Smooth muscle cell (in vitro differentiated cells): ENCODE data around the gene DENND5B. TPM values are rescaled to one million over a fixed set of nuclear protein-coding genes. Genes with fewer than 3 reads are reported as not detected.

ENCODE experiments used
- DNase-seq: peaks from one replicate; lab custom pipeline; 2025; ENCODE audit not compliant: unreplicated experiment; lab: John Stamatoyannopoulos, UW
- H2AFZ ChIP-seq: fragments of 200-600 bp; sonication (generic); 2 replicates; pipeline ENCODE4 v1.6.0; 2016; ENCODE audit warnings: antibody characterized with exemption, low read depth, mild to moderate bottlenecking
- H3F3A ChIP-seq: fragments of 200-600 bp; sonication (generic); 2 replicates; pipeline ENCODE4 v1.6.0; 2017; ENCODE audit warnings: antibody characterized with exemption, low read depth
- H3K27ac ChIP-seq: fragments of 200-600 bp; sonication (generic); 2 replicates; pipeline ENCODE4 v1.5.1; 2016; ENCODE audit warnings: low read depth, mild to moderate bottlenecking
- H3K27me3 ChIP-seq: fragments of 200-600 bp; sonication (generic); 2 replicates; pipeline ENCODE4 v1.6.1; 2016; ENCODE audit warnings: low read depth, mild to moderate bottlenecking
- H3K36me3 ChIP-seq: fragments of 200-600 bp; sonication (generic); 2 replicates; pipeline ENCODE4 v1.5.1; 2016; ENCODE audit warnings: low read depth
- H3K4me1 ChIP-seq: fragments of 200-600 bp; sonication (generic); 2 replicates; pipeline ENCODE4 v1.5.1; 2016; ENCODE audit warnings: low read depth
- H3K4me2 ChIP-seq: fragments of 200-600 bp; sonication (generic); 2 replicates; pipeline ENCODE4 v1.6.0; 2016; ENCODE audit warnings: mild to moderate bottlenecking
- H3K4me3 ChIP-seq: fragments of 200-600 bp; sonication (generic); 2 replicates; pipeline ENCODE4 v1.5.1; 2016; ENCODE audit warnings: mild to moderate bottlenecking
- H3K79me2 ChIP-seq: fragments of 200-600 bp; sonication (generic); 2 replicates; pipeline ENCODE4 v1.6.0; 2016; ENCODE audit warnings: low read depth, mild to moderate bottlenecking
- H3K9ac ChIP-seq: fragments of 200-600 bp; sonication (generic); 2 replicates; pipeline ENCODE4 v1.6.0; 2016; ENCODE audit warnings: low read depth
- H3K9me3 ChIP-seq: fragments of 200-600 bp; sonication (generic); replicated peaks from 2 replicates; pipeline ENCODE4 v1.5.1; 2016; ENCODE audit warnings: low read depth
- H4K20me1 ChIP-seq: fragments of 200-600 bp; sonication (generic); 2 replicates; pipeline ENCODE4 v1.6.0; 2016; ENCODE audit warnings: low read depth
- WGBS: methylation state at CpG from one replicate; pipeline ENCODE4 v1.1.7; 2016; ENCODE audit warnings: low lambda C conversion rate; 5-methylcytosine and 5-hydroxymethylcytosine counted together
- polyA plus RNA-seq: library from polyadenylated mRNA; unstranded; fragments of >200 nt; fragmentation: Nextera tagmentation; extraction: Ambion mirVana; gene quantifications from 2 replicates; pipeline ENCODE4 v1.2.1, GENCODE V29; 2016
- total RNA-seq: library from RNA; depleted of rRNA; stranded (reverse); fragments of >200 nt; gene quantifications from 2 replicates; pipeline ENCODE4 v1.2.3, GENCODE V29; 2014
- TF ChIP-seq, protein P1 (sequence below): fragments of 200-600 bp; sonication (generic); IDR thresholded peaks from 2 replicates; pipeline ENCODE4 v1.5.1; 2017; ENCODE audit warnings: borderline replicate concordance, mild to moderate bottlenecking, antibody characterized with exemption; ENCODE audit not compliant: insufficient read depth, poor library complexity, severe bottlenecking

DENND5B gene
- total and polyA plus RNA-seq, 2 experiments from 2014 or later, result 12.3 to 12.7 TPM

DNA sequence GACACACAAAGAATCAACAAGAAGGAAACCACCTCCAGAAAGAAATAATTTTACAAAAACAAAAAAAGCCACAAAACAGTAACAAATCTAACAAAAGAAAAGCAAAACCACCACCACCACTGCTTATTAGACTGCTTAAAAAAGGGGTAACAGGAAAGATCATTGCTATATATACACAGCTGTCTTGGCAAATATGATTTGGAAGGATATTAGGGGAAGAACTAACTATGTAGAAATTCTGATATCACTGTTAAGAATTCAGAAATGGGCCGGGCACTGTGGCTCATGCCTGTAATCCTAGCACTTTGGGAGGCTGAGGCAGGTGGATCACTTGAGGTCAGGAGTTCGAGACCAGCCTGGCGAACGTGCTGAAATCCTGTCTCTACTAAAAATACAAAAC, 92.5 kb downstream of the DENND5B start:
- Histone ChIP-seq H3K4me3 (no peak overlapping the region), H3K36me3 (no peaks in the 10 kb centered on the region), H3F3A (no peaks in the 10 kb centered on the region), H3K4me2 (no peak overlapping the region), H3K4me1 (no peaks in the 10 kb centered on the region), H3K79me2 (no peaks in the 10 kb centered on the region), H3K9me3 (no peaks in the 10 kb centered on the region), H3K9ac (no peak overlapping the region), H3K27ac (no peak overlapping the region), H3K27me3 (no peaks in the 10 kb centered on the region), H4K20me1 (no peaks in the 10 kb centered on the region), H2AFZ (no peak overlapping the region)
- TF ChIP-seq, protein P1, sequence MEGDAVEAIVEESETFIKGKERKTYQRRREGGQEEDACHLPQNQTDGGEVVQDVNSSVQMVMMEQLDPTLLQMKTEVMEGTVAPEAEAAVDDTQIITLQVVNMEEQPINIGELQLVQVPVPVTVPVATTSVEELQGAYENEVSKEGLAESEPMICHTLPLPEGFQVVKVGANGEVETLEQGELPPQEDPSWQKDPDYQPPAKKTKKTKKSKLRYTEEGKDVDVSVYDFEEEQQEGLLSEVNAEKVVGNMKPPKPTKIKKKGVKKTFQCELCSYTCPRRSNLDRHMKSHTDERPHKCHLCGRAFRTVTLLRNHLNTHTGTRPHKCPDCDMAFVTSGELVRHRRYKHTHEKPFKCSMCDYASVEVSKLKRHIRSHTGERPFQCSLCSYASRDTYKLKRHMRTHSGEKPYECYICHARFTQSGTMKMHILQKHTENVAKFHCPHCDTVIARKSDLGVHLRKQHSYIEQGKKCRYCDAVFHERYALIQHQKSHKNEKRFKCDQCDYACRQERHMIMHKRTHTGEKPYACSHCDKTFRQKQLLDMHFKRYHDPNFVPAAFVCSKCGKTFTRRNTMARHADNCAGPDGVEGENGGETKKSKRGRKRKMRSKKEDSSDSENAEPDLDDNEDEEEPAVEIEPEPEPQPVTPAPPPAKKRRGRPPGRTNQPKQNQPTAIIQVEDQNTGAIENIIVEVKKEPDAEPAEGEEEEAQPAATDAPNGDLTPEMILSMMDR, result no peak
- DNase-seq, result no peak
- 91% methylated on average over 4 of the region's 4 CpGs for WGBS

DNA sequence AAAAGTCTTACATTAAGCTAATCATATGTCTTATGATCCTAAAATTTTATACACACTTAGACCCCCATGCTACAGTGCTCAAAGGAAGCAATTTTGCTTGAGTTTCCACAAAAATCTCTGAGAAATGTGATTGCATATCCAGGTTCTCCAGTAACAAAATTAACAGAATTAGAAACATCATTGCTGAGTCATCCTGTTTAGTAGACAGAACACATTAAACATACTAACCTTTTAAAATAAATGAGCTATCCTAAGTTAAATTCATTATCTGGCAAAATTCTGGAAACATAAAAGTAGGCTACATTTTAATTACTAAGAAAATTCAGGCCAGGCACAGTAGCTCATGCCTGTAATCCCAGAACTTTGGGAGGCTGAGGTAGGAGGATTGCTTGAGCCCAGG, 94.7 kb downstream of the DENND5B start:
- no peaks in the 10 kb centered on the region for H3F3A ChIP-seq
- H3K36me3 ChIP-seq, result no peaks in the 10 kb centered on the region
- H3K4me1 ChIP-seq, result no peaks in the 10 kb centered on the region
- H3K4me2 ChIP-seq, result no peak overlapping the region
- H2AFZ ChIP-seq, result no peak overlapping the region
- TF ChIP-seq, protein P1, result no peak
- no peaks in the 10 kb centered on the region for H3K9me3 ChIP-seq
- H3K9ac ChIP-seq, result no peak overlapping the region
- H3K4me3 ChIP-seq, result no peak overlapping the region
- no peak for DNase-seq
- H3K27me3 ChIP-seq, result no peaks in the 10 kb centered on the region
- H3K27ac ChIP-seq, result no peak overlapping the region
- H4K20me1 ChIP-seq, result no peaks in the 10 kb centered on the region
- no peaks in the 10 kb centered on the region for H3K79me2 ChIP-seq

DNA sequence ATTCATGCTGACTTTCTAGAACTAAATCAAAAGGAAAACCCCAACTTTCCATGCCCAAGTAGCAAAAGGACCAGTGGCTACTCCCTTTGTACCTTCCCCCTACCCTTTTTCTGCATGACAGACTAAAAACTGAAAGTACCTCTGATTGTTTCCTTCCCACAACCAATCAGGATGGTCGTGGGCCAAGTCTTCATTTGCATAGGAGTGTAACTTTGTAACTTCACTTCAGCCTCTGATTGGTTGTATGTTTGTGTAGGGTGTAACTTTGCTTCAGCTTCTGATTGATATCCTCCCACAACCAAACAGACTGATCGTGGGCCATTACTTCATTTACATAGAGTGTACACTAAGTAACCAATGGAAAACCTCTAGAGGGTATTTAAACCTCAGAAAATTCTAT, 96.5 kb downstream of the DENND5B start:
- 95% methylated on average over 2 of the region's 2 CpGs for WGBS
- no peaks in the 10 kb centered on the region for H4K20me1 ChIP-seq

More for the DNA sequence above, 96.5 kb downstream of the DENND5B start:
- Histone ChIP-seq H3K4me3 (no peak overlapping the region), H3K27me3 (no peaks in the 10 kb centered on the region), H3K9ac (no peak overlapping the region), H3K4me1 (no peaks in the 10 kb centered on the region), H3K79me2 (no peaks in the 10 kb centered on the region), H3K4me2 (no peak overlapping the region), H3K9me3 (no peaks in the 10 kb centered on the region), H3K27ac (no peak overlapping the region), H3F3A (no peaks in the 10 kb centered on the region), H3K36me3 (no peaks in the 10 kb centered on the region), H2AFZ (no peak overlapping the region)
- DNase-seq, result no peak
- TF ChIP-seq, protein P1, result no peak
